ENCODE results near the gene SDCCAG8.

The SDCCAG8 gene

DNA sequence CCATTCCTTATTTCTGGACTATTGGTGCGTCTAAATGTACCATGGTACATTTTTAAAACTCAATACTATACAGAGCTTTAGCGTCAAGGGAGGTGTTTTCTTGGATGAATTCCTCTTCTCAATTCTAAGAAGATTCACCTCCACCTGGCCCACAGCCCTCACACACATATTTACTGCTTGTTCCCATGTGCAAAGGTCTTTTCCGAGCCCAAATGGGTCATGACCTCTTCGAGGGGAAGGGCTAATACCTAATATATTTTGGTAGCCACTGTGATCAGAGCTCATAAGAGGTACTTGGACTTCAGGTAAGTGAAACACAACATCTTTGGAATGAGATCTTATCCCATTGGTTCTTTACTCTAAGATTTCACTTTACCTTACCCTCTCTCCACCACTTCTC, 205.9 kb downstream of the SDCCAG8 start:
- no peak for DNase-seq (ENCODE audit: low read depth)

DNA sequence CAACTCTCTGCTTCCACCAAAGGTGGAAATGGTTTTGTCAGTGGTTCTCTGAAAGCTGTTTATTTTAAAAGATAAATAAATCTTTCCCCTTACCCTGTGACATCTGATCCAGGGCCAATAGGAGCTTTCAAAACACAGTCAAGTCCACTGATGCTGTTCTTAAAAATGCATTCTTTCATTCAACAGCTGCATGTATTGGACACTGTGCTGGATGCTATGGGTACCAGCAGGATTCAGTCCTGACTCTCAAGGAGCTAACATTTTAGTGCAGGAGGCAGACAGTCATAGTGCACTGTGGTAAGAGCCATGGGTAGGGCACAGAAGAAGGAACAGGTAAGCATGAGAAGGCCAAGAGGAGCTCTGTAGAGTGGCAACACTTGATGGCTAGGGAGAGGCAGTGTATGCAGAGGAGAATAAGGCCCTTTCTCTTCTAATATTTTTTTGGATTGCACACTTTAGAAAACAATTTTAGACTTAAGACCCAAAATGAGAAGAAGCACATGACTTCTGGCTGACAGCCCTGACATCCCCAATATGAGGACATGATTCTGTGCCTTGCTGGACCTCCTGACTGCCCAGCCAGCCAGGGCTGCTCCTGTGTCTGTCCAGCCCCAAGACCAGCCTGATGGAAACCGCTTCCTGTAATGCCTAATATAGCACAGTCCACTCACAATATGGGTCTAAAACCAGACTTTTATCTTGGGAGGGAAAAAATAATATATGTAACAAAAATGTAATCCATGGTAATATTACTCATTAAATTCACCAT, 207.3 kb downstream of the SDCCAG8 start:
- no peak for DNase-seq (ENCODE audit: low read depth)

DNA sequence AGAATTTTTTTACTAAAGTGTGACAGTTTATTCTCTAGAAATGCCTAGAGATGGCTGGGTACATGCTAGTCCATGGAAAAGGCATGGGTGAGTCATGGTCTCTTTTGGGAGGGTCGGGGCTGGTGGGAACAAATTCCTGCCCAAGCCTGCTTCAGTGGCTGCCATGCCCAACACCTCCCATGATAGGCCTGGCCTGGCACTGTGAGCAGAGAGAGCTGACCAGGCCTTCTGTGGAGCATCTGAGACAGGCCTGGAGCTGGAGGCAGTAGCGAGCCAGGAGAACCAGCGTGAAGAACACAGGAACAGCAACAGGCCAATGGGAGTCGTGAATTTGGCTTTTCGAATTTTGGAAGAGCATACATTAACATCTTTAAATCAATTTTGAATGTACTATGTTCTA, 209.2 kb downstream of the SDCCAG8 start:
- no peak for DNase-seq (ENCODE audit: low read depth)

DNA sequence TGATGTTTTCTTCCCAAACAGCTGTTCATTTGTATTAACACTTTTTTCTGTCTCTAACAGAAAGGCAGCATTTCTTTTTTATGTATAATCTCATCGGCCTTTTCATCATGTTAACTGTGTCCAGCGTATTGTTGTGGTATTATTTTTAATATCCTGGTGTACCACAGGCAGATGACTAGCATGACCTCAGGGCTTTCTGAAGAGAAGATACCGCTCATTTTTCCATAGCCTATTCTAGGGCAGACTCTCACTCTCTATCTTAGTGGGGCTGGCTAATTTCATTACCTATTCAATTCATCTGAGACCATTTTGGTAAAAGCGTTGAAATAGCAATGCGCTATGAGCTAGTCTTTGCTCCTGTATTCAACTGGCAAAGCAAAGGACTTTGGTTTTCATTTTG, 209.9 kb downstream of the SDCCAG8 start:
- no peak for DNase-seq (ENCODE audit: low read depth)

DNA sequence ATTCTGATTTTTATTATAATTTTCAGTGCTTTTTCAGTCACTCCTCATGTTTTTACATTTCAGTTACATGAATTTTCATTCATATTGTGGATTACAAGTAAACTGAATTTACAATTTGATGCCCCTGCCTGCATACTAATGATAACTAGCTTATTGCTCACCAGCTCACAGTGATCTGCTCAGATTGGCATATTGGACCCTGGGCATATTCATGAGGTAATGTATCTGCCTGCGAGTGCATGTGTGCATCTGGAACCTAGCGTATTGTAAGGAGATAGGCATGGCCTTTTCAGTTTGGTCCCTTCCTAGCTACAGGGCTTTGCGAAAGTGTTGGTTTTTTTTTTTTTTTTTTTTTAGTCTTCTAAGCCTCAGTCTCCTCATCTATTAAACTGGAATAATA, 213.7 kb downstream of the SDCCAG8 start:
- no peak for DNase-seq (ENCODE audit: low read depth)

DNA sequence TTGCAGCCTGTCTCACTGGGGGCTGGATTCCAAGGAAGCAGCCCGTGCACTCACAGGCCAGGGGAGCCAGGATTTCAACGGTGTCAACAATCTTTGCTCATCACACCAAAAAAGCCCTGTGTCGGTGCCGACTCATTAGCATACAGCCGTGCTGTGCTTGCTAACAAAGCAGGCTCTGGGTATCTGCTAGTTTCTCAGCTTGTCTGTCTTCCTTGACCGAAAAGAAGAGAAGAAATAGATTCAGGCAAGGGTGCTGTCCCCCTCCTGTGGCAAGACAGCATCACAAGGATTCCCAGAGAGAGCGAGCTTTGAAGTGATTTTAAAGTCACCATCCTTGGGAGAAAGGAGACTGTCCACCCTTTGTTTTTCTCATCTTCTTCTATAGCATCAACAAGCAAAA, 214.7 kb downstream of the SDCCAG8 start:
- DNase-seq (ENCODE audit: low read depth), result no peak

DNA sequence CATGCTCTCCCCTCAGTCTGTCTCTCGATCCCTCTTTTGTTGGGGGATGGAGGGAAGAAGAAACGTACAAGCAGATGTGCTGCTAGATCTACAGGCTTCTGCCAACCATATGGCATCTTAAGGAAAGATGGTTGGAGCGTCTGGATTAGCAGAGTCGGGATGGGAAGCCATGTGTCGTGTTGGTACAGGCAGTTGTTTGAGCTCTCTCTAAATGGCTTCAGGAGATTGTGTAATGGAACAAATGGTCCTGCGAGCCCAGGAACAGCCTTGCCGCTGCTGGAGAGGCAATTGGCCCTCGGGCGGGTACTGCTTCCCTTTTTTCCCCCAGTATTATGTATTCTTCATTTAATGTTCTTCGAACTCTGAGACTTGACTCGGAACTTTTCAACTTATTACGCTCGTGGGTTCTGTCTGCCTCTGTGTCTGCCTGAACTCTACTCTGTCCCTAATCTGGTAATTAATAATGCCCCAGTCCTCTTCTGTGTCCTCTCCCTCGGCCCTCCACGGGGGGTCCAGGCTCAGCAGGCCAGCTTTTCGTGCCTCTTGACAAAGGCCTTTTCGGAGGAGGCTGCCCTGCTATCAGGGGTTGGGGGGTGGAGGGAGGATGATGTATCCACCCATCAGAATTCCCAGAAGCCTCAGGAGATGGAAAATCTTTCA, 215.3 kb downstream of the SDCCAG8 start:
- no peak for DNase-seq (ENCODE audit: low read depth)

DNA sequence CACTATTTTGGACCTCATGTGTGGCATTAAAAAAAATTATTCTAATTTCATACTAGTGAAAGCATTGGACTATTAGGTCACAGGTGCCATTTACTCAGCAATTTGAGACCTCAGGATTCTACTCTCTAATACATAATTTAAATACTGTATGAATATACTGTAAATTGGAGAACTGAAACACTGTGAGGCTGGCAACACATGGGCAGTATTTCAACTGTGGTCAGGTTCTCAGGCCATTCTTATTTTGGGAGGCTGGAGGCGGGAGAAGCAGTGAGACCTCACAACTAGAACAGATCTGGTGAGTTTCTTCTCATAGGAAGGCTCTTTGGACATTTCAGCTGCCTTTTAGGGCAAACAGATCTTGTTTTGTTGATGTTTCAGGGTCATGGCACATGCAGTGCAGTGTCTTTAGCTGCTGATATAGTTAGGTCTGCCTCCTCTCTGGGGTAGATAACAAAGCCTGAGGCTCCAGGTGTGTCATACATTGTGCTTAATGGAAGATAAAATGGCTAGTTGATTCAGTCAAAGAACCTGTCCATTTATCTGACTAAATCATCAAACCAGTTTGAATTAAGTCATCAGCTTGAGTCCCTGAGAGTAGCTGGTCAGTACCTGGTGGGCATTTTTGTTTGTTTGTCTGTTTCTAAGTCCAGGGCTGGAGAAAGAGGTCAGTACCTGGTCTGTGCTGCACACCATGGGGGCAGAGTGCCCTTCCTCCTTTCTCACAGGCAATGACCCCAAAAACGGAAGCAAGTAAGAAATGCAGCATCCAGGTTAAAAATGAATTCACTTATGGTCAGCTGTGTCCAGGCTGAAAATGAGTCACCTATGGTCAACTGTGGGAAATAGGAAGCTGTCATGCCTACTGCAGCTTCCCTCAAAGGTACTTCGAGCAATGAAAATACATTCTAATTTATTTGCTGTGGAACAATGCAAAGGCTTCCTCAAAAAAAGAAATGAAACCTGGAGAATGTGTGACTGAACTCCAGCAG, 216.2 kb downstream of the SDCCAG8 start:
- DNase-seq (ENCODE audit: low read depth), result no peak

DNA sequence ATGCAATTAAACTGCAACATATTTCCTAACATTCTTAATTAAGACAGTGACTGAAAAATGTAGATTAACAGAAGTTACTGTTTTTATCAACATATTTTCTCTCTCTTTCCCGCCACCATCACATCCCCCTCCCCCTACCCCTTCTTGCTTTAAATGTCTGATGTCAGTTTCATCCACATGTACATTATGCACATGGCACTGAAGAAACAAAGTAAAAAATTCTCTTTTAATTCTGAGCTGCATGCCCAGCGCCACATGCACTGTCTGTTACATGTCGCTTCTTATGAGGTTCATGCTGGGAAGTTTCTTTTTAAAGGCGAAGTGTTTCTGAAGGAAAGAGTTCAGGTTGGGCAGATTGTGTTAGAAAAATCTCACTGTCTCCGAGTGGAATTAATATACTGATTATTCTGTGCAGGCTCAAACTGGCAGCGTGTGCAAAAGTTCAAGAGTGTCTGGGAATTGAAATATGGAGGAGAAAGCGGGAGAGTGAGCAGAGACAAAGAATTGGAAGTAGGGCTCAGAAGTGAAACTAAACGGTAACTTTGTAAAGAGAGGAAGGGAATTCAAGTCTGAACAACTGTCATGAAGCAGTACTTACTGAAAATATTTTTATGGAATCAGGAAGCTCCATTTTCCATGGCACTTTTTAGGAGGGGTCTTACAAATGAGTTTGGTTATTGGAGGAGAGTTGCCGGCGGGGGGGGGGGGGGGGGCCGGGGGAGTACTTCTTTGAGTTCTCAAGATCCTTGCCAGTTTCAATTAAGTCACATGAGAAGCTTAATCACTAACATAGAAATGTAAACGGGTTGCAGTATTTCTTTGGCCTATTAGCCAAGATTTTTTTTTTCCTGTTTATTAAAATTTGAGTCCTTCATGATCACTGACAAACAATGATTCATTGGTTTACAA, 217.6 kb downstream of the SDCCAG8 start:
- no peak for DNase-seq (ENCODE audit: low read depth)

DNA sequence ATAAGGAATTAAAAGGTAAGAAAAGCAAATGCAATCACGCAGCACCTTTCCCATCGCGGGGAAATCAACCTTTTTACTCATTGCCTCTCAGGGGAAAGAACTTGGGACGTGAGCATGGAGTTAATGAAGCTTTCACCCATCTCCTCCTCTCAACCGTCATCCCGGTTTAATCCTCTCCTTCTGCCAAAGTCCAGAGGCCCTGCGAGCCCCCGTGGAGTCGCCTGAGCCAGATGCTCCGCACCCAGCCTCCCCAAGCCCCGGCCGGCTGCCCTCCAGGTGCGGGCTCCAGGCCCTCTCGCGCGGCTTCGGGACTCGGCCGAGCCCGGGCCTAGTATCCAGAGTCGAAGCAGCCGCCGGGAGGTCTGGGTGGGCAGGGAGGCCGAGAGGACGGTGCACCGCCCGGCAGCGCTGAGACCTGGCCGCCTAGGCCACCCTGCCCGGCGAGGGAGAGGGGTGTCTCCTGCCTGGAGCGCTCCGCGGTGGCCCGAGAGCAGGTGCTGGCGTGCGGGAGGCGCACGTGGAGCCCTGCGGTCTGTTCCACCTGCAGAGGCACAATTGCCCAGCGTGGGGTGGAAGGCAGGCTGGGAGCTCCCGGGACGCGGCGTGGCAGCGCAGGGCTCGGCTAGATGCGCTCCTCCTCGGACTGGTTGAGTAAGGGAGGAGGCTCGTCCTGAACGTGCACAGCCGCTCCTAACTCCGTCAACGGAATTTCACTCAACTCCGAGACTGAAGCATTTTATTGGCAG, 218.5 kb downstream of the SDCCAG8 start:
- no peak for DNase-seq (ENCODE audit: low read depth)

DNA sequence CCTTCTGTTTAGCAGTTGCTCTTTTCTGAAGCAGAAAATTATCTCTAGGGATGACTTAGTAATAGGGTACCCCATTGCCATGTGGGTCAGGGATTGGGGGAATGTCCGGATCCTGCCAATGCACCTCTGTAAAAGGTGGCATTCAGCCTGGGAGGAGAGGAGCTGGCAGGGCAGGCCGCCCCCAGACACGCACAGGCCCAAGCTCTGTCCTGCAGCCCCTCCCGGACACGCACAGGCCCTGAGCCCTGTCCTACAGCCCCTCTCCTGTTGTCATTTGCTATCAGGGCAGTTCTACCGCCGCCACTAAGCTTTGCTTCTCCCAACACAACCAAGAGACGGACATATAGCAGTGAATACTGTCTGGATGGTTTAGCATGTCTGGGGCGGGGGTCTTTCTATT, 219.1 kb downstream of the SDCCAG8 start:
- no peak for DNase-seq (ENCODE audit: low read depth)

DNA sequence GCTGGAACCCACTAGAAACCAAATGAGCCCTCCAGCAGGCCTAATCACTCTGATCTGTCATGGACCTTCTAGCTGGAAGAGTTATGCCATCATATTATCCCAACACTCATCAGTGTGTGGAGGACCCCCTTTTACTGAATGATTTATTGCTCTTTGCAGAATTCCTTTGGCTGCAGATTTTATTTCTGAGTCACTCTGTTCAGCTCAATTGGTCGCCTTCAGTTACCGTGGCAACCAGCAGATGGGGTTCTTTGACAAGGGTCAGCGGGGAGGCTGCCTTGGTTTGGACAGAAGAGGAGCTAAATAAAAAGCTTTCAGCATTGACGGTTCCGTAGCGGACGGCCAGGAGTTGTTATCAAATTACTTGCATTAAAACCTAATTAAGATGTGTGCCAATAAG, 220.1 kb downstream of the SDCCAG8 start:
- DNase-seq (ENCODE audit: low read depth), result no peak

DNA sequence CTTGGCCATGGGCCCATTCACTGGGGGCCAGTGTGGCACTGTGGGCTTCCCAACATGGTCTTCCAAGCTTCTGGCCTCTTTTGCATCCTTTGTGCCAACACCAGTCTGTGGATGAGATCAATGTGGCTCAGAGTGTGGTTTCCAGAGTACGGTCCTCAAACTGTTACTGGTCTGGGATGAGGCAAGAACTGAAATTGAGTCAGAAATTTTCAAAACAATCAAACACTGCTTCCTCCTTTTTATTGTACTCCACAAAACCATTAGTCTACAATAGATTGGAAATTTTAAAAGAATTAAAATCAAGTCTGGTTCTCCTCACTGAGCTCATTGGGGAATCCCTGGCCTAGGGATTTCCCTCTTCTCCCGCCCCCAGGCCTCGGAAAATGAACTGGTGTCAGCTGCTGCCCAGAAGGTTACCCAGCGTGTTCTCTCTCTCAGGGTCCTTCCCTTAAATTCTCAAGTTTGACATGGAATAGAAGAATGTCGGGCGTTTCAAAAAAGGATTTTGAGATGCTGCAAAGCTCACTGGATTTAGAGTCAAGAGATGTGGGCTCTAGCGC, 222.0 kb downstream of the SDCCAG8 start:
- no peak for DNase-seq (ENCODE audit: low read depth)

DNA sequence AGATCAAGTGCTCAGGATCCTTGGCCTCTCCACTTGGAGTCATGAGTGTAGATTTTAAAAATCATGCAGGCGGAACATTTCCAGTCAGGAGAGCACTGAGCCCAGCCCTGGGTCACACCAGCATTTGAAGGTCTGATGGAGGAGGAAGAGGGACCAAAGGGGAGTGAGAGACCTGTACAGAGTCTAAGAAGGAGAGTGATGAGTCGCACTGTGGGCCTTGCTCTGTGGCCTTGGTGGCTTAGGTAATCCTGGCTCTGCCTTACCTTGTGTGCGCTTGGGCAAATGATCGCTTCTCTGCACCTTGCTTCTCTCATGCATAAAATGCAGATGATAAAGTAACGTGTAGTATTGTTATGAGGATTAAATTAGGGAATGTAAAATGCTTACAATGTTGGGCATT, 225.3 kb downstream of the SDCCAG8 start:
- DNase-seq (ENCODE audit: low read depth), result no peak

DNA sequence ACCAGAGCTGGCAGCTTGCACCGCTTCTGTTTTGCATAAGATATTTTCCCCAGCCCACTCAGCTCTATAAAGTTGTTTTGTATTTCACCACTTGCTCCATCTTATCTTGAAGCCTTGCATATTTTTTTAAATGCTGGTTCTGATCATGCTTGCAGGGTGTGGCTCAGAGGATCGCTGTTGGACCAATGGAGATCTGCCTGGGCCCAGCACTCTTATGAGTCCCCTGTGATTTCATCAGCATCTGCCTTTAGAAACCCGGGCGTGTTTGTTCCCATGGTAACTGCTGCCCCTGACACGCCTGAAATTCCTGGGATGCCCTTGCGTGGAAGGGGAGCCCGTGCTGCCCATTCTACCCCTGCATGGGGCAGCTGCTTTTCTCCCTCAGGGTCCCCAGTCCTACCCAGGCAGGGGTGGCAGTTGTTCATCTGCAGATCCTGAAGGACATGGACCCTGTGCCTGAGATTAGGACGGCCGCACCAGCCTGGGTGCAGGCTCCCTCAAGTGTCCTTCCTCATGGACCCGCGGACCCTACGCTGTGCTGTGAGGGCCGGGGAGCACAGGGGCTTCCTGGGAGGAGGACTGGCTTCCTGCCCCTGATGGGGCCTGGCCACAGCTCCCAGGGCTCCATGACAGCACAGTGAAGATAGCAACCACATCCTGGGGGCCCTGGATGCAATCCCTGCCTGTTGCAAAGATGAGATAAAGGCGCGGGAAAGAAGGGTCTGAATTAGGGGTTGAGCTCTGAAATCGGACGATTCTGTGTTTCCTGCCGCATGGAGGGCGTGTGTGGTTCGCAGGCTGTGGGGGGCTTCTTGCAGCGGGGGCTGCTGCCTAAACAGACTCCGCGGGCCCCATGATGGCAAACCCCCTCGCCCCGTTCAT, 226.5 kb downstream of the SDCCAG8 start:
- DNase-seq (ENCODE audit: low read depth), result no peak

DNA sequence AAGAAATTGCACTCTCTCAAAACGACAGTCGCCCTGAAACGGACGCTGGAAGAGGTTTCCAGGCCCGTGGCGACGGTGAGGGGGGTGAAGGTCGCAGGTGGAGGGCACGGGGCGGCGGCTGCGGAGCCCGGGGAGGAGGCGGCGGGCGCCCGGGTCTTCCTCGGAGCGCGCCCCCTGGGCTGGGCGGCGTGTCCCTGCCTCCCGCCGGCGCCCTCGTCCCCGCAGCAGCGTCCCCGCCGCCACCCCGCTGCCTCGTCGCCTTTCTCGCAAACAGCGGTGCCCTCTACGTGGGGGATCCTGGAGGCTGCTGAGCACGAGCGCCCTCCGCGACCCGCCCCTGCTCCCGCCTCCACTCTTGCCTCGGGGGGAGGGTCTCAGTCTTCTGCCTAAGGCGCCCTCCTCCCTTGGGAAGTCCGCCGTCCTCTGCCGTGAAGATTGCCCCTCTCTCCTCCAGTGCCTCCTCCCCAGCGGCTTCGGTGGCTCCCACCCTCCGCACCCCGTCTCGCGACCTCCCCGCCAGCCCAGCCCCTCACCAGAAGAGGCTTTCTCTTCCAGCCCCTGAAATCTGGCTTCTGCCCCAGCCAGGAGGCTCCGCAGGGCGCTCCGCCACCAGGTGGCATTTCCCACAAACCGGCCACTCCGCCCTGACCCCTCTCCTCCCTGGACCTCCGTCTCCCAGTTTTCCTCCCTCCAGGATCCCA, 227.4 kb downstream of the SDCCAG8 start:
- DNase-seq (ENCODE audit: low read depth), result no peak

DNA sequence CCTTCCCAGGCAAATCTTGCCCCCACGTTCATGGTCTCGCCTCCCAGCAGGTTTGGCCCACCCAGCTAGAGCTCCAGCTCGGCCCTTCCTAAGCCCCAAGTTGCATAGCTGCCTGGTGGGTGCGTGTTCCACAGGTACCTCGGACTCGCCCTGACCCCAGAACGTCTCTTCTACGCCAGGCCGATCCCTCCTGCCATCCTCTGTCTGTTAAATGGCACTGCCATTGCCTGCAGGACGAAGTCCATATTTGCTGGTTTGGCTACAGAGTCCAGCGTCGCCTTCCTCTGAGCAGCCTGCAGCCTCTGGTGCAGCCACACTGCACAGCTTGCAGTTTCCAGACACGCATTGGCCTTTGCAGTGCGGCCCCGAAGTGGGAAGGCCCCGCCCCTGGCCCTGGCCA, 228.1 kb downstream of the SDCCAG8 start:
- DNase-seq (ENCODE audit: low read depth), result no peak

DNA sequence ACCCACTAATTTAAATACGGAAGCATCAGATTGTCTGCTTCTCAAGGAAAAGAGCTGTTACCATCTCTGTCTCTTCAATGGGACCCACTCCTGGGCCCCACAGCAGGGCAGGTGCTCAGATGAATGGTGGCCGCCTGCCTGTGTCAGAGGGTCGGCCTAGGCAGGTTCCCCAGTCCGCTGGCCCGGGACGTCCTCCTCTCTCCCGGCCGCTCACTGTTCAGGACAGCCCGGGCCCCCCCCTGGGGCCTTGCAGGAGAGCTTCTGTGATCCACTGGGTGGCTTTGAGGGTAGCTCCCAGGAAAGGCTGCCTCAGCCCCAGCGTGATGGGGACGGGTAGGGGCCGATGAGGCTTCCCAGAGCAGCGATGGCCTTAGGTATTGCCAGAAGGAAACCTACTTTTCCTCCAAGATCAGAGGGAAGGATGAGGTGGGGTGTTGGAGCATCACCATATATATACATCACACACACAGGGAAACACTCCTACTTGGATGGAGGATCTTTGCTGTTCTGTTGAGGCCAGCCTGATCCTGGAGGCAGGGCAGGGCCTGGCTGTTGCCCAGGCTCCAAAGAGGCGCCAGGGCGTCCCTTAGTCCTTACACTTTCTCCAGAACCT, 231.3 kb downstream of the SDCCAG8 start:
- no peak for DNase-seq (ENCODE audit: low read depth)

Data from non-pigmented ciliary epithelial cell (primary cell).